ENCODE results near the gene PHRF1.

PHRF1 gene

GRCh38 chr11:601573-602245 is 25.4 kb downstream of the PHRF1 start:
- DNase-seq: no peak

DNA sequence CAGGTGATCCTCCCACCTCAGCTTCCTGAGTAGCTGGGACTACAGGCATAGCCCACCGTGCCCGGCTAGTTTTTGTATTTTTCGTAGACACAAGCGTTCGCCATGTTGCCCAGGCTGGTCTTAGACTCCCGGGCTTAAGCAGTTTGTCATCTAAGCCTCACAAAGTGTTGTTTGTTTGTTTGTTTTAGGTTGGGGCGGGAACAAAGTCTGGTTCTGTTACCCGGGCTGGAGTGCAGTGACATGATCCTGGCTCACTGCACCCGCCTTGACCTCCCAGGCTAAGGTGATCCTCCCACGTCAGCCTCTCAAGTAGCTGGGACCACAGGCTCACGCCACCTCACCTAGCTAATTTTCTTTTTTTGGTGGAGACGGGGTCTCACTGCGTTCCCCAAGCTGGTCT is 26.9 kb downstream of the PHRF1 start:
- no peak for DNase-seq

GRCh38 chr11:605286-606129 is 29.2 kb downstream of the PHRF1 start:
- no peak for DNase-seq

DNA sequence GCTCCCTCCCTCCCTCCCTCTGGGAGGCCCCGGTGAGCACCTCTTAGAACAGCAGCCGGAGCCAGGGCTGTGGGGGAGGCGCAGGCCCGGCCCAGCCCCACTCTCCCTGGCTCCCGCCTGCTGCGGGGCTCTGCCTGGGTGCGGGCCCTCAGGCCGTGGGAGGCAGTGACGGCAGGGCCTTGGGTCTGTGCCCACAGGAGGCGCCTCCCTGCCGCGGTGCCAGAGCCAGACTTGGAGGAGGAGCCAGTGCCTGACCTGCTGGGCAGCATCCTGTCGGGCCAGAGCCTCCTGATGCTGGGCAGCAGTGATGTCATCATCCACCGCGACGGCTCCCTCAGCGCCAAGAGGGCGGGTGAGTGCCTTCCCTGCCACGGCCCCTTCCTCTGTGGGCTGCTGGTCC is 30.0 kb downstream of the PHRF1 start:
- no peak for DNase-seq

- no peak for DNase-seq
Measured at GRCh38 chr11:607020-607780, 30.9 kb downstream of the PHRF1 start.

GRCh38 chr11:607971-608659 is 31.8 kb downstream of the PHRF1 start:
- DNase-seq: no peak

GRCh38 chr11:608791-609251 is 32.6 kb downstream of the PHRF1 start:
- DNase-seq: no peak

- no peak for DNase-seq
Measured at GRCh38 chr11:609341-609811, 33.1 kb downstream of the PHRF1 start.

DNA sequence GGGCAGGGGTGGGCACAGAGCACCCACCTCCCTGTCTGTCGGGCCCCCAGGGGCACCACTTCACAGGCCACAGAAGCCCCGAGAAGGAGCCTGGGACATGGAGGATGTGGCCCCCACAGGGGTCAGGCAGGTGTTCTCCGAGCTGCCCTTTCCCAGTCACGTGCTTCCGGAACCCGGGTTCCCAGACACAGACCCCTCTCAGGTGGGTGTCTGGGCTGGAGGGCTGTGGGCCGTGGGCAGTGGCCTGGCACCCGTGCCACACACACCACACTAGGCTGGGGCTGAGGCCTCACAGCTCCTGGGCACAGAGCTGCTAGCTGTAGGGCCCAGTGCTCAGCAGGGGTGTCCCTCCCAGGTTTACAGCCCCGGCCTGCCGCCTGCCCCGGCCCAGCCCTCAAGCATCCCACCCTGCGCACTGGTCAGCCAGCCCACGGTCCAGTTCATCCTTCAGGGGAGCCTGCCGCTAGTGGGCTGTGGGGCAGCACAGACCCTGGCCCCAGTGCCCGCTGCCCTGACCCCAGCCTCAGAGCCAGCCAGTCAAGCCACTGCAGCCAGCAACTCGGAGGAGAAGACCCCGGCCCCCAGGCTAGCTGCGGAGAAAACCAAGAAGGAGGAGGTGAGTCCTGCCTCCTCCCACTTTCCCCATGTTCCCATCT is 34.0 kb downstream of the PHRF1 start:
- no peak for DNase-seq

DNA sequence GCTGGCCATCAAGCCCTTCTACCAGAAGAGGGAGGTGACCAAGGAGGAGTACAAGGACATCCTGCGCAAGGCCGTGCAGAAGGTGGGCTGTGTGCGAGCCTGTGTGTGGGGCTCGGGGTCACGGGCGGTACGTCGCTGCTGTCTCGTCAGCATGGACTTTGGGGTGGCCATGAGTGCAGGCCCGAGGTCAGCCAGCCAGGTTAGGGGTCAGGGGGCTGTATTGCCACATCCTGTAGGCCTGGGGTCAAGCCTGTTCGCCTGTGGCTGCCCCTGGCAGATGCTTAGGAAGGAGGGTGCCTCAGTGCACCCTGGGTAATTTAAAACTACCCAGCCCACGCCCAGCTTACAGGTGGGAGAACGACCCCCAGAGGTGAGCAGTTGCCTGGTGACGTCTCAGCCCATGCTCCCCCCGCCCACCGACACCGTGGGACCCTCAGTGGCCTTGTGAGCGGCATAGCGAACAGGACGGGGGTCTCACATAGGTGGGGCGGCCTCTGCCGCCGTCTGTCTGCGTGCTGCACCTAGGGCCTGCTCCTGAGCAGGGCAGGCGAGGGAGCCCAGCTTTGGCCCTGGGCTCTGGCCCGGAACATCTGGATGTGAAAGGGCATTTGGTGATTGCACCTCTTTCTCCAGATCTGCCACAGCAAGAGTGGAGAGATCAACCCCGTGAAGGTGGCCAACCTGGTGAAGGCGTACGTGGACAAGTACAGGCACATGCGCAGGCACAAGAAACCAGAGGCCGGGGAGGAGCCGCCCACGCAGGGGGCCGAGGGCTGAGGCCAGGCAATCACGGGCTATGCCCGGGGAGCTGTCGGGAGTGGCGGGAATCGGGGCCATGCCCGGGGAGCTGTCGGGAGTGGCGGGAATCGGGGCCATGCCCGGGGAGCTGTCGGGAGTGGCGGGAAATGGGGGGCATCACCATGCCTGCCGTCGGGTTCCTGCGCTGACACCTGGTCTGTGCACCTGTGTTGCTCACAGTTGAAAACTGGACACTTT is 35.0 kb downstream of the PHRF1 start:
- DNase-seq: no peak

DNA sequence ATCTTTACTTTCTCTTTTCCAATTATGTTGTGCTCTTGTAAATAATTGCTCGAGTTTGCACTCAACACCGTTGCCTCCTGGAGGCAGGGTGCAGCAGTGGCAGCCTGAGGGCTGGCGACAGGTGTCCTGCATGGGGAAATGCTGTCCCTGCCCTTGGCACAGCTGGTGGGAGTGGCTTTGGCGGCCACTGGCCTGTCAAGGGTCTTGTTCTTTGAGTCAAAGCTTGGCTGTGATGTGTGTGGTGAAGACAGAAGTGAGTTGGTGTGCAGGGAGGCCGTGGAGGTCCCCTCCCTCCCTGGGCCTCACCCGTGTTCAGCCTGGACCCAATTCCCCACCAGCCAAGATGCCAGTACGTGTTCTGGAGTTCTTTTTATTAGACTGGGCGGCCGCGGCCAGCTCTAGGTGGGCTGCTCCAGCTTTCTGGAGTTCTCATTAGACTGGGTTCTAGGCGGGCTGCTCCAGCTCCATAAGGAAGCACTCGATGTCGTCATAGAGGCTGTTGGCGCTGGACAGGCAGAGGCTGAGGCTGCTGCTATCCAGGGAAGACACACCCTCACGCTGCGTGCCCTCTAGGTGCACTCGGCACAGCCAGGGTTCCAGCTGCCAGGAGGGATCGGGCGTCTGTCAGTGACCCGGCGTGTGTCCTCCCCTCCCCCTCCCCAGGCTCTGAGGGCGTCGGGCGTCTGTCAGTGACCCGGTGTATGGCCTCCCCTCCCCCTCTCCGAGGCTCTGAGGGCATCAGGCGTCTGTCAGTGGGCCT is 36.1 kb downstream of the PHRF1 start:
- DNase-seq: no peak

GRCh38 chr11:612961-613300 is 36.7 kb downstream of the PHRF1 start:
- DNase-seq: no peak

DNA sequence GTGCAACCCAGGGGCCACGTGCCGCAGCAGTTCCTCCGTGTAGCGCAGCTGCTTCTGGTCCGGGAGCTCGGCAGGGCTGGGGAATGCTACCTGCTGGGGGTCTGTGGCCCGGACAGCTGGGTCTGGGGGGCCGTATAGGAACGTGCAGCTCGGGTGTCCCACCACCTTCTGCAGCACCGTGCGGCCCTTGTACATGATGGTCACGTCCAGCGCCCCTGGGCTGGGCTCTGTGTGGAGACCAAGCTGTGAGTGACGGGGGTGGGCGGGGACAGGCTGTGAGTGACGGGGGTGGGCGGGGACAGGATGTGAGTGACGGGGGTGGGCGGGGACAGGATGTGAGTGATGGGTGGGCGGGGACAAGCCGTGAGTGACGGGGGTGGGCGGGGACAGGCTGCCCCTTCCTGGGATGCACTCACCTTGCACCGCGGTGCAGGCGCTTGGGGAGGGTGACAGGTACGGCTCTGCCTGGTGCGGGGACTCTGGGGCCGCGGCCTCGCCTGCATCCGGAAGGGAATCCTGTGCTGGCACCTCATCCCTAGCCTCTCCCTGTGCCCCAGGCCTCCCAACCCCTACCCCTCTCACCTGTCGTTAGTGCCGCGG is 37.2 kb downstream of the PHRF1 start:
- DNase-seq: peak; percentile 86

GRCh38 chr11:614021-614622 is 37.9 kb downstream of the PHRF1 start:
- DNase-seq: no peak

DNA sequence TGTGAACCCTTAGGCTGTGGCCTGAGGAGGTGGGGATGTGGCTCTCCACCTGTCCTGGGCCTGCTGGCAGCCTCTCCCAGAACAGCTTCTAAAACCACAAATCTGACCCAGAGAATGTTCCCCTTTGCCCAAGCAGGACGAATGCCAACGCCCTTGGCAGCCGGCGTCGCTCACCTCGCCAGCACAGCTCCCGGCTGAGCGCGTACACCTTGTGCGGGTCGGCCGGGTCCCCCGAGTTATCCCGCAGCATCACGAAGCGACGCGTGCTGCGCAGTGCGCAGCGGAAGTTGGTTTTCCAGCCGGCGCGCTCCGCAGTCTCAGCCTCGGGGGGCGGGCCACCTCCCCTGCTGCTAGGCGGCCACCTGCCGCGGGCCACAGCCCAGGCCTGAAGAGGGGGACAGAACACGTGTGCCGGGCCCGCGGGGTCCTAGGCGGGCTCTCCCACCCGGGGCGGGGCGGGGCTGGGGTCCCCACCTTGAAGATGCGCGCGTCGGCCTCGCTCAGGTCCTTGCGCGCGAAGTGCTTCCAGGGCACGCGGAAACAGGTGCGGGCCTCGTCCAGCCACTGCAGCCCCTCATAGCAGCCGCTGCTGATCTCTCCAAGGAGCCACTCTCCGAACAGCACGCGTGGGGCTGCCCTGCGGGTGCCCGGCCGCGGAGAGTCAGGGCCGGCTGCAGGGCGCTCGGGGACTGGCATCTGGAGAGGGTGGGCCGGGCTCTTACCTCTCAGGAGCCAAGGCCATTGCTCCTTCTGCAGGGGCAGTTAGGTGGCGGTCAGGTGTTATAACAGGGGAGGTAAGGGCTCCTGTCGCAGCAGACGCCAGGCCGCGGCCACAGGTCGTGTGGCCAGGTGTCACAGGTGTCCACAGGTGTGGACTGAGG is 38.6 kb downstream of the PHRF1 start:
- no peak for DNase-seq

DNA sequence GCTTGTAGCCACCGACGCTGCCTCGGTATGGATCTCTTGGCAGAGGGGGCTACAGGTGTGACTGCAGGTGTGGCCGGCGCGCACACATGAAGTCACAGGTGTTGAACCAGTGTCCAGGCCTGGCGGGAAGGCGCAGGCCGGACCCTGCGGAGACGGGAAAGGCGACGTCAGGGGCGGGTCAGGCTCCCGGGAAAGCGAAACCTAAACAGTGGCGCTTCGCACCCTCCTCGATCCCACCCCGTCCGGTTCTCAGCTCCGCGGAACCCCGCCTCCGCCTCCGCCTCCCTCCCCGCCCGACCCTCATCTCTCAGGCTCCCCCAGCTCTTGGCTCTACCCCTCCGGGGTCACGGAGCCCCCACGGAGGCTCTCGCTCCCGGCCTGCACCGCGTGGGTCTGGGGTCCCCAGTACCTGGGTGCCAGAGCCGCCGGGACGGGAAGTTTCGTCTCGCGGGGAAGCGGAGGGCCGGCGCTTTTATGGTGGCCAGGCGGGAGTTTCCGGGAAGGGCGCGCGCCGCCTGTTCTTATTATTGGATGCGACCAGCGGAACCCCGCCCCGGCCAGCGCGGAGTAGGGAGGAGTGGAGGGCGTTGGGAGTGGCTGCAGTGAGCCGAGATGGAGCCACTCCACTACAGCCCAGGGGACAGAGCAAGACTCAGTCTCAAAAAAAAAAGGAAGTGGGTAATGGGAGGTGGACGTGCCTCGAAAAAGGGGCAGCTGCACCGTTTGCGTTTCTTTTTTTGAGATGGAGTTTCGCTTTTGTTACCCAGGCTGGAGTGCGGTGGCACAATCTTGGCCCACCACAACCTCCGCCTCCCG is 39.4 kb downstream of the PHRF1 start, which contains the start of gene IRF7:
TSS of gene IRF7 (minus strand) at position 447 of the 816 bp plus-strand sequence. CDS start 586 bp downstream, outside the sequence.
- DNase-seq: peak; percentile 85
